H1 (cell line): Measurements from ENCODE around the gene SIM2. TPM values are rescaled to one million over a fixed set of nuclear protein-coding genes. Genes with fewer than 3 reads are reported as not detected.

ENCODE experiments used
- BRCA1 ChIP-seq: IDR thresholded peaks from 2 replicates; pipeline ENCODE4 v1.6.1; 2012; ENCODE audit warnings: low read depth, low read length, improper control_type of control experiment
- CBX8 ChIP-seq: fragments of 300-800, 300-1000 bp; sonication (generic); IDR thresholded peaks from 2 replicates; pipeline ENCODE4 v1.7.1; 2016; ENCODE audit warnings: low read depth, low read length, borderline replicate concordance
- CHD7 ChIP-seq: fragments of 300-600 bp; sonication (generic); IDR thresholded peaks from 2 replicates; pipeline ENCODE4 v1.7.1; 2012; ENCODE audit warnings: low read length, moderate library complexity, mild to moderate bottlenecking, inconsistent platforms; ENCODE audit not compliant: insufficient replicate concordance
- EGR1 ChIP-seq: IDR thresholded peaks from 2 replicates; pipeline ENCODE4 v1.6.1; 2011; ENCODE audit warnings: low read depth, low read length, borderline replicate concordance
- GTF2F1 ChIP-seq: IDR thresholded peaks from 2 replicates; pipeline ENCODE4 v1.6.1; 2012; ENCODE audit warnings: low read depth, low read length, improper control_type of control experiment, borderline replicate concordance
- MAFK ChIP-seq: IDR thresholded peaks from 2 replicates; pipeline ENCODE4 v1.6.1; 2012; ENCODE audit warnings: low read depth, mild to moderate bottlenecking, improper control_type of control experiment, low read length
- POLR2AphosphoS5 ChIP-seq: IDR thresholded peaks from 2 replicates; pipeline ENCODE4 v1.6.1; 2011; ENCODE audit warnings: low read depth, low read length
- POU5F1 ChIP-seq: IDR thresholded peaks from 2 replicates; pipeline ENCODE4 v1.6.1; 2011; ENCODE audit warnings: low read depth, mild to moderate bottlenecking, low read length, moderate library complexity
- RXRA ChIP-seq: IDR thresholded peaks from 2 replicates; pipeline ENCODE4 v1.6.1; 2011; ENCODE audit warnings: low read depth, mild to moderate bottlenecking, low read length, moderate library complexity; ENCODE audit not compliant: insufficient read depth
- SRF ChIP-seq: IDR thresholded peaks from 2 replicates; pipeline ENCODE4 v1.6.1; 2011; ENCODE audit warnings: mild to moderate bottlenecking, low read depth, low read length, moderate library complexity
- SUZ12 ChIP-seq: fragments of 200-600 bp; sonication (generic); IDR thresholded peaks from 2 replicates; pipeline ENCODE4 v1.6.1; 2012; ENCODE audit warnings: mild to moderate bottlenecking, inconsistent platforms, low read length, moderate library complexity, mixed read lengths
- polyA plus RNA-seq, 7 experiments: library from polyadenylated mRNA; depleted of rRNA in 3 of 7; stranded (reverse) in 5 of 7; unstranded in 2 of 7; fragments of >200 nt in 5 of 7; fragments of 200-250 nt in 2 of 7; gene quantifications; 1 replicate in 5 of 7; 2 replicates in 1 of 7; 4 replicates in 1 of 7; pipeline versions ENCODE4 v1.2.1 to v1.2.3, GENCODE V29; 2011 to 2013; ENCODE audit warnings: missing spikeins in 2 of 7, mixed read lengths in 2 of 7
- total RNA-seq: library from RNA; stranded (reverse); fragmentation: NEBNext Ultra II Directional; extraction: Animal tissue kit (Norgen Biotek cat#: 25700); gene quantifications from 2 replicates; pipeline ENCODE4 v1.2.1, GENCODE V29; 2021

Gene SIM2
- total and polyA plus RNA-seq, 2 of the 8 experiments (the other 6 are each of a cell fraction or from before 2014, with no cell fraction given) = 0.05 to 0.26 TPM

GRCh38 chr21:36697060-36697850, 1.7 kb upstream of the SIM2 start (continued):
- TF ChIP-seq CHD7 (no peak), BRCA1 (no peak), RXRA (no peak), EGR1 (no peak), POLR2AphosphoS5 (no peak), POU5F1 (no peak), CBX8 (peak; percentile 77; the same call in 1 of the 2 replicates), MAFK (no peak), SRF (no peak), SUZ12 (peak; percentile 91), GTF2F1 (no peak)
- TF ChIP-seq, all 59 proteins: peak for 10
